ENCODE data around the gene KRT81. TPM values are rescaled to one million over a fixed set of nuclear protein-coding genes. Genes with fewer than 3 reads are reported as not detected.

The KRT81 gene
- total RNA-seq, 1 donor: not detected

GRCh38 chr12:52277486-52278245 is 13.7 kb downstream of the KRT81 start:
- Histone ChIP-seq H3K4me3 (ENCODE audit: low read length) (no peak overlapping the region), H3K4me1 (ENCODE audit: insufficient read depth, low read length) (peaks cover 22% of the 10 kb centered on the region), H3K27me3 (ENCODE audit: insufficient read depth, low read length) (peaks cover 8% of the 10 kb centered on the region), H3K9me3 (ENCODE audit: low read depth, low read length) (no peaks in the 10 kb centered on the region)

DNA sequence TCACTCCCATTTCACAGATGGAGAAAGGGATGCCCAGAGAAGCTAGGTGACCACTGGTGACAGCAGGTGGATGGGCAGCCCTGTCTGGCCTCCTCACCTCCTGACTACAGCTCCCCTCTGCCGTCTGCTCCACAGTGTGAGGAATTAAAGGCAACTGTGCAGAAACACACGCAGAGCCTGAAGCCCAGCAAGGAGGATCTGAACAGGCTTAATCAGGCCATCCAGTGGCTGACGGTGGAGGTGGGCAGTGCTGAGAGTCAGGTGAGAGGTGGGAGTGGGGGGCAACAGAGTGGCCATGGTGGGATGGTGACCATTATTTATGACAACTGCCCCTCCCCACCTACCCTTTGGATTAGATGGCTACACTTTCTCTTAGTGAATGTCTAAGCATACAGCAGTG is 15.6 kb downstream of the KRT81 start:
- H3K4me1 ChIP-seq (ENCODE audit: insufficient read depth, low read length): peaks cover 23% of the 10 kb centered on the region
- peaks cover 10% of the 10 kb centered on the region for H3K27me3 ChIP-seq (ENCODE audit: insufficient read depth, low read length)
- no peaks in the 10 kb centered on the region for H3K9me3 ChIP-seq (ENCODE audit: low read depth, low read length)
- no peak overlapping the region for H3K4me3 ChIP-seq (ENCODE audit: low read length)

DNA sequence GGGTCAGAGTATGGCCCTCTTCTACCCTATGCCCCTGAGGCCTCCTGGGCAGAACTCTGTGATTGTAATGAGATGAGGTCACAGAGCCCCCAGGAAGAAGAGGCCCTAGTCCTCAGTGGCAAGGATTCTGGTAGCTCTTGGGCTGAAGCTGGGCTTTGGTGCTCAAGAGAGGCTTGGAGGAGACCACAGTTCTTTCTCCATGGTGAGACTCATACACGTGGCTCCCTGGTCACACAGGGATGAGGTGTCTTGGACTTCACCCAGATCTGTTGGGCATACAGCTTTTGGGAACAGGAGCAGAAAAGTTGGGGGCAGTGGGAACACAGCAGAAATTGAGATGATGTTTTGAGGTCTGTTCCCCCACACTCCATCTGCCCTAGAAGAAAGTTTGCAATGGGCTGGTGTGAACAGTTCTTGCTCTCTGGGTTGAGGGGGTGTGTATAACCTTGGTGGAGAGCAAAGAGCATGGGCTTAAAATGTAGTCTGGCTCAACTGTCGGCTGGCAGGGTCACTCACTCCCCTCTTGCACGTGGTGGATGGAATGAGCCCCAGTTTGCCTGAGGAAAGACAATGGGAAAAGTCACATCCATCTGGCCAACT is 16.7 kb downstream of the KRT81 start, which contains the start of gene KRT86:
Gene KRT86, plus strand, starts transcription at position 125 of the 600 bp plus-strand sequence. CDS start 27,272 bp downstream, outside the sequence.
- Histone ChIP-seq H3K4me1 (ENCODE audit: insufficient read depth, low read length) (peaks cover 14% of the 10 kb centered on the region), H3K4me3 (ENCODE audit: low read length) (no peak within 1 kb of the TSS), H3K9me3 (ENCODE audit: low read depth, low read length) (no peaks in the 10 kb centered on the region), H3K27me3 (ENCODE audit: insufficient read depth, low read length) (peaks cover 10% of the 10 kb centered on the region)

GRCh38 chr12:52271158-52271557 is 20.2 kb downstream of the KRT81 start:
- H3K4me3 ChIP-seq (ENCODE audit: low read length): no peak overlapping the region
- H3K27me3 ChIP-seq (ENCODE audit: insufficient read depth, low read length): peaks cover 6% of the 10 kb centered on the region
- peaks cover 5% of the 10 kb centered on the region for H3K4me1 ChIP-seq (ENCODE audit: insufficient read depth, low read length)
- no peaks in the 10 kb centered on the region for H3K9me3 ChIP-seq (ENCODE audit: low read depth, low read length)

GRCh38 chr12:52270541-52271070 is 20.7 kb downstream of the KRT81 start:
- peaks cover 5% of the 10 kb centered on the region for H3K4me1 ChIP-seq (ENCODE audit: insufficient read depth, low read length)

GRCh38 chr12:52268212-52268611 is 23.1 kb downstream of the KRT81 start:
- Histone ChIP-seq H3K27me3 (ENCODE audit: insufficient read depth, low read length) (peaks cover 8% of the 10 kb centered on the region), H3K4me1 (ENCODE audit: insufficient read depth, low read length) (peaks cover 5% of the 10 kb centered on the region), H3K4me3 (ENCODE audit: low read length) (no peak overlapping the region), H3K9me3 (ENCODE audit: low read depth, low read length) (no peaks in the 10 kb centered on the region)

More at GRCh38 chr12:52270541-52271070, 20.7 kb downstream of the KRT81 start:
- Histone ChIP-seq H3K27me3 (ENCODE audit: insufficient read depth, low read length) (peaks cover 6% of the 10 kb centered on the region), H3K4me3 (ENCODE audit: low read length) (no peak overlapping the region), H3K9me3 (ENCODE audit: low read depth, low read length) (no peaks in the 10 kb centered on the region)

- Histone ChIP-seq H3K4me3 (ENCODE audit: low read length) (no peak overlapping the region), H3K9me3 (ENCODE audit: low read depth, low read length) (no peaks in the 10 kb centered on the region), H3K27me3 (ENCODE audit: insufficient read depth, low read length) (peaks cover 6% of the 10 kb centered on the region), H3K4me1 (ENCODE audit: insufficient read depth, low read length) (peaks cover 5% of the 10 kb centered on the region)
These were observed 23.6 kb downstream of the KRT81 start for GRCh38 chr12:52267699-52268098.

DNA sequence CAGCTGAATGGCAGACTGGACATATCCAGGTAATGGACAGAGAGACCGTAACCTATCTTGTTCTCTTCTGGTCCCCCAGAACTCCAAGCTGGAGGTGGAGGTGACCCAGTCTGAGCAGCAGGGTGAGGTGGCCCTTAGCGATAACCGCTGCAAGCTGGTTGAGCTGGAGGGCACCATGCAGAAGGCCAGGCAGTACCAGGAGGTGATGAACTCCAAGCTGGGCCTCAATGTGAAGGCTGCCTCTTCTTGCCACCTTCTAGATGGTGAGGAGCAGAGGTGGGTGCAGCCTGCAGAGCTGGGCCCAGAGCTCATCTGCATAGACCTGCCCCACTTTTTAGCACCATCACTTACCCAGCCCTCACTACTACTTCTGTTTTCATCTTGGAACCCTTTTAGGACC is 24.1 kb downstream of the KRT81 start:
- Histone ChIP-seq H3K27me3 (ENCODE audit: insufficient read depth, low read length) (peaks cover 4% of the 10 kb centered on the region), H3K9me3 (ENCODE audit: low read depth, low read length) (no peaks in the 10 kb centered on the region), H3K4me3 (ENCODE audit: low read length) (no peak overlapping the region), H3K4me1 (ENCODE audit: insufficient read depth, low read length) (peaks cover 5% of the 10 kb centered on the region)

DNA sequence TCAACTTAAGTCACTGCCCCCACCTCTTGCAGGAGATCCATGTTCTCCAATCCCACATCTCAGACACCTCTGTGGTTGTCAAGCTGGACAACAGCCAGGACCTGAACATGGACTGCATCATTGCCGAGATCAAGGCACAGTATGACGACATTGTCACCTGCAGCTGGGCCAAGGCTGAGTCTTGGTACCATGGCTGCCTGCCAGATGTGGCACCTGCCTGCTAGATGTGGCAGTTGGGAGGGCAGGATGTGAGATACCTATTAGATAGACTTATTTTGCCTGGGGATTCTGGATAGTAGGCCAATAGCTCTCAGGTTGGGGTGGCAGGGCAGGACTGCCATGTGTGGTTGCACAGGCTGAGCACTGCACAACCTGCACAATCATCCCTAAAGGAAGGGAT is 24.8 kb downstream of the KRT81 start:
- peaks cover 5% of the 10 kb centered on the region for H3K4me1 ChIP-seq (ENCODE audit: insufficient read depth, low read length)
- H3K9me3 ChIP-seq (ENCODE audit: low read depth, low read length): no peaks in the 10 kb centered on the region
- H3K27me3 ChIP-seq (ENCODE audit: insufficient read depth, low read length): peaks cover 7% of the 10 kb centered on the region
- H3K4me3 ChIP-seq (ENCODE audit: low read length): no peak overlapping the region

GRCh38 chr12:52264435-52264825 is 26.9 kb downstream of the KRT81 start:
- Histone ChIP-seq H3K4me1 (ENCODE audit: insufficient read depth, low read length) (peaks cover 10% of the 10 kb centered on the region), H3K9me3 (ENCODE audit: low read depth, low read length) (no peaks in the 10 kb centered on the region), H3K4me3 (ENCODE audit: low read length) (no peak overlapping the region), H3K27me3 (ENCODE audit: insufficient read depth, low read length) (peaks cover 25% of the 10 kb centered on the region)

GRCh38 chr12:52263761-52264434 is 27.4 kb downstream of the KRT81 start:
- Histone ChIP-seq H3K4me3 (ENCODE audit: low read length) (no peak overlapping the region), H3K9me3 (ENCODE audit: low read depth, low read length) (no peaks in the 10 kb centered on the region), H3K27me3 (ENCODE audit: insufficient read depth, low read length) (peaks cover 30% of the 10 kb centered on the region), H3K4me1 (ENCODE audit: insufficient read depth, low read length) (peaks cover 13% of the 10 kb centered on the region)

DNA sequence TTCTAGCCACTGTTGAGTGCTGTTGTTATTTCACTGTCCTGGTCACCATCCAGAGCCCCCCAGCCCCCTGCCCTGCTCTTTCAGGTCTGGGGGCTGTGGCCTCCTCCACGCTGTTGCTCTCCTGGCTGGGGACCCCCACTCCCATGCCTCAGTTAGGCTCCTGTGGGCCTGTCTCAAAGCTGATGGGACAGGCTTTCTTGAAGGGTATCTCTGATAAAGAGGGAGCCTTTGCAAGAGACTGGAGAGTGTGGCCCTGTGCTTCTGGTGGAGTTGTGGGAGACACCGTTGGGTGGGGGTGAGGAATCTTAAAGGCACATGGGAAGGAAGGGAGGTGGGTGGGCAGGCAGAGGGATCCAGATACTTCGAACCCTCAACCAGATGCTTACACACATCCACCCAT is 29.0 kb downstream of the KRT81 start:
- no peaks in the 10 kb centered on the region for H3K9me3 ChIP-seq (ENCODE audit: low read depth, low read length)
- peaks cover 13% of the 10 kb centered on the region for H3K4me1 ChIP-seq (ENCODE audit: insufficient read depth, low read length)
- no peak overlapping the region for H3K4me3 ChIP-seq (ENCODE audit: low read length)
- peaks cover 43% of the 10 kb centered on the region for H3K27me3 ChIP-seq (ENCODE audit: insufficient read depth, low read length)

DNA sequence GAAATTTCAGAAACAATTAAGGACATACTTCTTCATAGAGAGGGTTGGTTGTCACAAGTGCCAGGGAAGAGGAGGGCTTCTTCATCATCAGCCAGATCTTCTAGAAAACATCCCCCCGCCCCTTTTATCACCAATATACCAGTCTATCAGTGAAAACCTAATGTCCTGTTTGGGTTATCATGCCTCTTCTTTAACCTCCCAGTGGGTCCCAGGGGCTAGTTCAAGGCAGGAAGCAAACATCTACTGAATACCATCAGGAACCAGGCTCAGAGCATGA is 30.2 kb downstream of the KRT81 start:
- H3K4me3 ChIP-seq (ENCODE audit: low read length): no peak overlapping the region
- peaks cover 13% of the 10 kb centered on the region for H3K4me1 ChIP-seq (ENCODE audit: insufficient read depth, low read length)
- H3K27me3 ChIP-seq (ENCODE audit: insufficient read depth, low read length): peaks cover 54% of the 10 kb centered on the region
- H3K9me3 ChIP-seq (ENCODE audit: low read depth, low read length): no peaks in the 10 kb centered on the region

DNA sequence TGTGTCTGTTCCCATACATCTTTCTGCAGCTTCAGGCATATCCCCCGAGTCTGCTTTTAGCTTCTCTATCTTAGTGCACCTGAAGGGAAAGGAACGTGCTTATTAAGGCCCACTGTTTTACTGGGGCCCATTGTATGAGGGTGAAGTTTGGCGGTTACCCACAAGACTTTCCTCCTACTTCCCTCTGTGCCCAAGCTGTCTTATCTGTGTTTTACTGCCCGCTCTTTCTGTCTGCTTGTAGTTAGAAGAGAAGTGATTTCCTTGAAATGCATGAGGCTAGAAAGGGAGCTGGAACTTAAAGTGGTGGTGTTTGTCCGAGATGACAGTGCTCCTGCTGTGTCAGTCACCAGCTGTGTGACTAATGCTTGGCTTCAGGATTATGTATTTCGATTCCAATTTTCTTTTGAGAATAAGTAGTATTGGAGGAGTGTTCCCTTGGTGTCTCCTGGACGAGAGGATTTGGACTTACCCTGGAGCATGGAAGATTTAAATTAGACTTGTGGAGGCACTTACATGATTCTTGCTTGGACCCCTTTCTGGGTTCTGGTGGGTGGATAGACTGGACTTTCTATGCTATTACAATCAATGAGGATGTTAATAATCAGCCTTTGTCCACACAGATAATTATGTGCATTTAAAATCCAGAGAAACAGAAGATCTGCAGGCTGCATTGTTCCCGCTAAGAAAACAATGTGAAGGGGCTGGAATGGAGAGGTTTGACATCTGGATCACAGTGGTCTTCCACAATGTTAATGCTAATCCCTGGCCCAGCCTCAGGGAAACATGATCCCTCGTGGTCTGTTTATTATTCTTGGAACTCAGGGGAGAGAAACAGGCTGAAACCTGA is 30.8 kb downstream of the KRT81 start:
- peaks cover 13% of the 10 kb centered on the region for H3K4me1 ChIP-seq (ENCODE audit: insufficient read depth, low read length)
- no peaks in the 10 kb centered on the region for H3K9me3 ChIP-seq (ENCODE audit: low read depth, low read length)
- H3K27me3 ChIP-seq (ENCODE audit: insufficient read depth, low read length): peaks cover 56% of the 10 kb centered on the region
- no peak overlapping the region for H3K4me3 ChIP-seq (ENCODE audit: low read length)
